ENCODE data around the gene PPP2R1B. TPM values are rescaled to one million over a fixed set of nuclear protein-coding genes. Genes with fewer than 3 reads are reported as not detected.
A peak's percentile ranks its signal among the peaks of the same experiment; 100 is the strongest.

The PPP2R1B gene
- total and polyA plus RNA-seq, 2 of the 8 experiments (the other 6 are each of a cell fraction or from before 2014, with no cell fraction given) = 25.8 to 87.0 TPM

DNA sequence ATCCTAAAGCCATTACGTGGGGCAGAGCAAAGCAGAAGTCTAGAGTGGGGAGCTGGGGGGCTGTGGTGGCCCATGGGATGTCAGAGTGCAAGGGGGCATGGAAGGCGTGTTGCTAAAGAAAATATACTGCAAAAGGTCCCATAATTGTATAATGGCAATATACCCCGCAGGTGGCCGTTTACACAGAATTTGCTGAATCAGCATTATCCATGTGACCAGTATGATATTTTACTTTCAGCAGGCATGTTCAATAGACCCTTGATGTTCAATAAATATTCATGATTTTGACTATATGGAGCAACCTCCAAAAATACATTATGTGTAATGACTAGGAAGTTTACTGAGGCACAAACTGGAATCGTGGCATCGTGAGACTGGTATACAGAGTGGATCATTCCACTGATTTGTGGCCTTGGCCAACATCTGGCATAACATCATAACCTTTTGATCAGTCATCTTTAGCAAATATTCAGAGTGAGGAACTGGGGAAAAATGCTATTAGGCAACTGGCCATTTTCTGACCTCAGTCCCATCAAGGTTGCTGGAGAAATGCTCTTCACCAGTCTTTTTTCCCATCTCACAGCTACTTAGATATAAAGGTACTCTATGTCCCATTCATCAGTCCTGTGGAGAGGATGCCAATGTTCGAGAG lies 29.3 kb upstream of the PPP2R1B start:
- no peak overlapping the region for H2AK5ac ChIP-seq (ENCODE audit: low read depth, low read length)
- no peak overlapping the region for H3K4me3 ChIP-seq (ENCODE audit: extremely low read depth in 1 of 4, insufficient read depth in 2 of 4, low read depth in 3 of 4, low read length in 4 of 4)
- no peaks in the 10 kb centered on the region; the same call in 1 of the 2 replicates for H3K23me2 ChIP-seq (ENCODE audit: low read depth, low read length)
- WGBS, 2 experiments (ENCODE audit: extremely low coverage in 1 of 2, insufficient coverage in 1 of 2, insufficient read length in 1 of 2, insufficient replicate concordance in 2 of 2, low coverage in 1 of 2, low lambda C conversion rate in 2 of 2, missing lambda C conversion rate in 1 of 2) = 94% methylated on average over 7 of the region's 7 CpGs; no CpG with 5 or more reads in 1 of the 2 experiments
- no peak for DNase-seq (ENCODE audit: low read depth in 1 of 2, low spot score in 2 of 2)
- TF ChIP-seq ZNF274 (IDR thresholded peaks at IDR 0.05; ENCODE audit: borderline replicate concordance, extremely low read depth, low read length) (no peak), MAFK (IDR thresholded peaks at IDR 0.05; ENCODE audit: low read depth, low read length) (peak; percentile 99)
- H4K20me1 ChIP-seq (replicated peaks in 1 of 2; ENCODE audit: control insufficient read depth in 1 of 2, insufficient read depth in 2 of 2, low read length in 2 of 2) = no peaks in the 10 kb centered on the region
- no peak overlapping the region for H4K5ac ChIP-seq (ENCODE audit: insufficient read length, low read depth, low read length)
- no peak overlapping the region for H3K23ac ChIP-seq (ENCODE audit: insufficient read length)
- no peak overlapping the region for H2AFZ ChIP-seq (ENCODE audit: low read length)
- H3K9me3 ChIP-seq (ENCODE audit: insufficient read depth in 2 of 2, low read depth in 1 of 2, low read length in 1 of 2) = no peaks in the 10 kb centered on the region
- POLR2A ChIA-PET (ENCODE audit: partially characterized antibody) = interaction anchor here (1.1 kb wide), 1 partner anchor 29 kb away, joined by 4 read pairs; the partner anchor contains the start of gene PPP2R1B
- no peak overlapping the region for H3K18ac ChIP-seq (ENCODE audit: extremely low read depth, low read length)
- no peak overlapping the region for H2BK120ac ChIP-seq (replicated peaks; ENCODE audit: low read depth, low read length)
- no peak overlapping the region for H3K27ac ChIP-seq (ENCODE audit: low read depth, low read length)
- no peaks in the 10 kb centered on the region for H3K4me1 ChIP-seq (replicated peaks in 1 of 4; ENCODE audit: control insufficient read depth in 3 of 4, insufficient read depth in 4 of 4, low read length in 3 of 4)
- no peaks in the 10 kb centered on the region for H3K79me2 ChIP-seq (ENCODE audit: control insufficient read depth in 1 of 2, insufficient read depth in 2 of 2, low read length in 2 of 2)
- H4K91ac ChIP-seq (replicated peaks; ENCODE audit: insufficient read length, low read length) = no peak overlapping the region
- H2BK20ac ChIP-seq (ENCODE audit: low read length) = no peak overlapping the region
- no peak overlapping the region for H3K14ac ChIP-seq (ENCODE audit: insufficient read length)
- no peak overlapping the region for H2BK15ac ChIP-seq (ENCODE audit: low read length)
- H3K79me1 ChIP-seq (ENCODE audit: low read depth, low read length) = no peaks in the 10 kb centered on the region
- CTCF ChIA-PET (ENCODE audit: partially characterized antibody) = interaction anchor here (0.6 to 2.7 kb wide), 4 partner anchors 9 to 191 kb away, joined by 3 to 11 read pairs (median 4); no protein-coding TSS in a partner anchor
- no peaks in the 10 kb centered on the region for H3K36me3 ChIP-seq (ENCODE audit: control insufficient read depth in 2 of 4, insufficient read depth in 4 of 4, low read length in 3 of 4)
- H3K56ac ChIP-seq (replicated peaks; ENCODE audit: insufficient read length, low read depth, low read length) = no peak overlapping the region
- FAIRE-seq = no peak
- no peak overlapping the region for H2BK5ac ChIP-seq (ENCODE audit: low read depth, low read length)
- H3K9ac ChIP-seq (replicated peaks in 1 of 4; ENCODE audit: extremely low read depth in 1 of 4, low read depth in 3 of 4, low read length in 3 of 4) = no peak overlapping the region
- no peak overlapping the region for H3K4ac ChIP-seq (replicated peaks; ENCODE audit: insufficient read length, low read depth, low read length)
- H2BK12ac ChIP-seq (ENCODE audit: low read depth, low read length) = no peak overlapping the region
- no peak overlapping the region for H3K4me2 ChIP-seq (ENCODE audit: insufficient read depth in 1 of 2, low read depth in 2 of 2, low read length in 2 of 2)
- no peak overlapping the region for H4K8ac ChIP-seq (ENCODE audit: extremely low read depth, insufficient read depth, low read length)
- peaks cover 0 to 1% (median 0%) of the 10 kb centered on the region in 4 experiments; a peak in 1 of 7 replicates for H3K27me3 ChIP-seq (replicated peaks in 1 of 4; ENCODE audit: control insufficient read depth in 3 of 4, extremely low read depth in 1 of 4, insufficient read depth in 3 of 4, low read length in 3 of 4)

Data from H1 (cell line).